ENCODE measurements around the gene NCBP1.

The NCBP1 gene

GRCh38 chr9:97659771-97660170 is 26.1 kb downstream of the NCBP1 start:
- H3K4me3 ChIP-seq (replicated peaks; ENCODE audit: low read depth, low read length): no peak overlapping the region
- TF ChIP-seq CTCF (IDR thresholded peaks at IDR 0.05; ENCODE audit: low read depth, low read length, missing control alignments): no peak
- no peak for DNase-seq (ENCODE audit: extremely low read depth, low read depth)

- DNase-seq (ENCODE audit: extremely low read depth, low read depth): no peak
- H3K4me3 ChIP-seq (replicated peaks; ENCODE audit: low read depth, low read length): no peak overlapping the region
- TF ChIP-seq CTCF (IDR thresholded peaks at IDR 0.05; ENCODE audit: low read depth, low read length, missing control alignments): no peak
Measured at GRCh38 chr9:97660340-97660739, 26.7 kb downstream of the NCBP1 start.

GRCh38 chr9:97660847-97661246 is 27.2 kb downstream of the NCBP1 start:
- TF ChIP-seq CTCF (IDR thresholded peaks at IDR 0.05; ENCODE audit: low read depth, low read length, missing control alignments): no peak
- H3K4me3 ChIP-seq (replicated peaks; ENCODE audit: low read depth, low read length): no peak overlapping the region
- DNase-seq (ENCODE audit: extremely low read depth, low read depth): no peak

GRCh38 chr9:97665742-97666141 is 32.1 kb downstream of the NCBP1 start:
- H3K4me3 ChIP-seq (replicated peaks; ENCODE audit: low read depth, low read length): no peak overlapping the region
- DNase-seq (ENCODE audit: extremely low read depth, low read depth): no peak
- TF ChIP-seq CTCF (IDR thresholded peaks at IDR 0.05; ENCODE audit: low read depth, low read length, missing control alignments): no peak

GRCh38 chr9:97666907-97667686 is 33.5 kb downstream of the NCBP1 start:
- no peak for DNase-seq (ENCODE audit: extremely low read depth, low read depth)
- no peak overlapping the region for H3K4me3 ChIP-seq (replicated peaks; ENCODE audit: low read depth, low read length)
- no peak for TF ChIP-seq CTCF (IDR thresholded peaks at IDR 0.05; ENCODE audit: low read depth, low read length, missing control alignments)

- DNase-seq (ENCODE audit: extremely low read depth, low read depth): no peak
Measured at GRCh38 chr9:97668485-97668884, 34.9 kb downstream of the NCBP1 start.

More at GRCh38 chr9:97668485-97668884, 34.9 kb downstream of the NCBP1 start:
- no peak overlapping the region for H3K4me3 ChIP-seq (replicated peaks; ENCODE audit: low read depth, low read length)
- TF ChIP-seq CTCF (IDR thresholded peaks at IDR 0.05; ENCODE audit: low read depth, low read length, missing control alignments): no peak

Measured in HFF-Myc (cell line).